NCI-H2171 (cell line): ENCODE data around the gene DCANP1.

Experiments used
- DNase-seq: peaks from one replicate; lab custom pipeline; 2025; lab: John Stamatoyannopoulos, UW

Gene DCANP1

DNA sequence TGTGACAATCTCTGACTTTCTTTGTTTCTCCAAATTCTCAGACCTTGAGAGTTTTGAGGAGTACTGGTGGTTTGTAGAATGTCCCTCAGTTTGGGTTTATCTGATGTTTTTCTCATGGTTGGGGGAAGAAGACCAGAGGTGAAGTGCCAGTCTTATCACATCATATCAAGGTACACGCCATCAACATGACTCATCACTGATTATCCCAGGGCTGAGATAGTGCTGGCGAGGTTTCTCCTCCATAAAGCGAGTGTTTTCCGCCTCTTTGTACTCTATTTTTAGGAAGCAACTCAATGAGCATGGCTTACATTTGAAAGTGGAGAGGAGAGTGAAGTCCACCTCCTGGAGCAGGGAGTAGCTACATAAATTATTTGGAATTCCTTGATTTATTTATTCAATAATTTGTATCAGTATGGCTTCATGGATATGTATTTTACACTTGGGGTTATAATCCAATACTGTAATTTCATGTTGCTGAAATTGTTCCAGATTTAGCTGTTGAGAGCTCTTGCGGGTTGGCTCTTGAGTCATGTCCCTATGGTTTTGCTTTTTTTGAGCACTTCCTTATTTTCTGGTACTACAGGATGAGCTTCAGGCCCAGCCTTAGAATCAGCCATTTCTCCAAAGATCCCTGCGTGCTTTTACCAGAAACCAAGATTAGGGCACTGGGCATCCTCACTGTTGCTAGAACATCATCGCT lies 23.9 kb downstream of the DCANP1 start:
- no peak for DNase-seq

DNA sequence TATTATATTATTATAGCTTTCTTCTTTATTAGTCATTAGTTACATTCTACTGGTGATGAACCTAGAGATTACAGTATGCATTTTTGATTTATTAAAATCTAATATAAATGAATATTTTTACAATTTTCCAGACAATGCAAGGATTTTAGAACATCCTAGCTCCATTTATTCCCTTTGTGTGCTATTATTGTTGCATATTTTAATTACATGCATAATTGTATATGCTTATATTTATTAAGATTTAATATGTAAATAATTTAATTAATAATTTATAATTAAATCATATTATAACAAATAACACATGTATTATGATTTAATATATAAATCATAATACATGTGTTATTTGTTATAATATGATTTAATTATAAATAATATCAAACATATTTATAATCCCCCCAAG lies 24.7 kb downstream of the DCANP1 start:
- no peak for DNase-seq

- DNase-seq: no peak
Measured at GRCh38 chr5:135417083-135417482, 30.1 kb downstream of the DCANP1 start.

- DNase-seq: no peak
Measured at GRCh38 chr5:135405082-135405481, 42.1 kb downstream of the DCANP1 start.

- no peak for DNase-seq
Measured at GRCh38 chr5:135402031-135402430, 45.1 kb downstream of the DCANP1 start.

DNA sequence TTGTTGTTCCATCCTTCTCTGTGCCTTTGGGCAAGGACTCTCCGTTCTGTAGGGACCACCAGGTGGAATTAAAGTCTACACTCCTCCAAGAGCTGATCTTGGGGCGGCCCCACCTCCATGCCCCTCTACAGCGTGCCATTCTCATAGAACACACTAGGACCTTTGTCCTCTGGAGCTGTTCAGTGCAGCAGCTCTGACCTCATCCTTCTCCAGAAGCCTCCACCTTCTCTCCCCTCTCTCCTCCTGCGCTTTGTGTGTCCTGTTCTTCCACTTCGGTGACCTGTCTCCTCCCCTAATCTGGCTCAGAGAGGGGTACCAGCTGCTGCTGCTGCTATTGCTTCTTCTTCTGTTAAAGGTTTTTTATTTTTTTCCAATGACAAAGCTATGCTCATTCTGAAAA lies 46.3 kb downstream of the DCANP1 start:
- DNase-seq: peak; percentile 32

DNA sequence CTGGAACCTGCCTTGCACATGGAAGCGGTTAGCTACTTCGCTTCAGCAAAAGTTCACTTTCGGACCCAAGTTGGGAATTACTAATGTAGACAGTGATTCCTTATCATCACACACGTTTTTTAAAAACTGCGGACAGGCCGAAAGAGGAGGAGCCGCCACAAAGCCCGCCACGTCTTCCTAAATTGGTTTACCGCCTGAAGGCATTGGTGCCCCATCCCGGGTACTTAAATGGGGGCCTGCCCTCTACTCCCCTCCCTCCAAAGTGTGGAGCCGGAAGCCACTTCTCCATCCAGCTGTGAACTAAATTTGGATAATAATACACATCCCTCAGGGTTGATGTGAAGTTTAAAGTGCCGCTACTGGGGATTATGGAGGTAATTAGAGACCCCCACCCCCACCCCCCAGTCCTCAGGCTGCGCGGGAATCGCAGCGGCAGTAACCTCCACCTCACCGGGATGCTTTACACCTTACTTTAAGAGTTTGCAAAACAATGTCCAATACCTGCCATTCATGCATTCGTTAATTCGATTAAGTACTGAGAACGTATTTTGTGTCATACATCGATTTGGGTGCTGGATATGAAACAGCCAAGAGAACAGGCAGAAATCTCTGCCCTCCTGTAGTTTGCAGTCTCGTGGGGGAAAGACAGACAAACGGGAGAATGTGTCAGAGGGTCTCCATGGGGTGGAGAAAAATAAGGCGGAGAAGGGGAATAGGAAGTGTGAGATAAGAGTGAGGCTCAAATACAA lies 47.2 kb downstream of the DCANP1 start:
- no peak for DNase-seq

DNA sequence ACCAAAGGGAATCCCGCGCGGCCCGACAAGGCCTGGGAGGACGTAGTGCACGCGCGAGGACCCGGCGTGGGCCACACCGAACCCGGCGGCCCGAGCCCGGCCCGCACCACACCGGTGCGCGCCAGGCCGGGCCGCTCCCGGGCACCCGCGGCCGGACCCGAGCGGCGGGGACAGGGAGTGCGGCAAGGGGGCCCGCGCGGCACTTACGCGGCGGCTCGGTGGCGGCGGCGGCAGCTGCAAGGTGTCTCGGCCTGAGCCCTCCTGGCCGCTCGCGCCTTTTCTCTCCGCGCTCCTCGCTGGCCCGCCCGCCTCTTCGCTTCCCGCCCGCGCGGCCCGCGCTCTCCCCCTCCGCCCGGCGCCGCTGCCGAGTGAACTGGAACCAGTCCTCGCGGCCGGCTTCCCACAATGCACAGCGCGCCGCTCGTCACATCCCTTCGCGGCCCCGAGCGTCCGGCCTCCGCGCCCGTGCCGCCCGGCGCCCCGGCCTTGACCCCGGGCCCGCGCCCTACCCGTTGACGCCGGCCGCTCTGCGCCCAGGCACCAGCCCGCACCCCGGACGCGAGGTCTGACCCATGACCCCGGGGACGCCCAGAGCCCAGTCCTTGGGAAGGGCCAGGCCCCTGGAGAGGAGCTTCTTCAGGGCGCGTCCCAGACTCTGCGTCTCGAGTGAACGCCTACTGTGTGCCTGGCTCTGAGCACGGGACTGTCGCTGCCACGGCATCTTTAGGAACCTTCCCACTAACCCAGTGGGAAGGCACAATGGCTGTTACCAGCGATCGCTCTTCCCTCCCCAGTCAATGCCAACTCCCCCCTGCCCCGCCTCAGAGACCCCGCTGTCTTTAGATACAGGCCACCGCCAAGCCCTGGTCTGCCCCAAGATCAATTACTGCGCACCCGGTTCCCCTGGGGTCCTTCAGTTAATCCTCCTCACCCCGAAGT lies 48.0 kb downstream of the DCANP1 start, which contains the start of gene MACROH2A1:
Gene MACROH2A1 (minus strand): TSS at position 377 of the 939 bp plus-strand sequence. CDS start 10,138 bp downstream, outside the sequence.
- DNase-seq: peak; percentile 56

DNA sequence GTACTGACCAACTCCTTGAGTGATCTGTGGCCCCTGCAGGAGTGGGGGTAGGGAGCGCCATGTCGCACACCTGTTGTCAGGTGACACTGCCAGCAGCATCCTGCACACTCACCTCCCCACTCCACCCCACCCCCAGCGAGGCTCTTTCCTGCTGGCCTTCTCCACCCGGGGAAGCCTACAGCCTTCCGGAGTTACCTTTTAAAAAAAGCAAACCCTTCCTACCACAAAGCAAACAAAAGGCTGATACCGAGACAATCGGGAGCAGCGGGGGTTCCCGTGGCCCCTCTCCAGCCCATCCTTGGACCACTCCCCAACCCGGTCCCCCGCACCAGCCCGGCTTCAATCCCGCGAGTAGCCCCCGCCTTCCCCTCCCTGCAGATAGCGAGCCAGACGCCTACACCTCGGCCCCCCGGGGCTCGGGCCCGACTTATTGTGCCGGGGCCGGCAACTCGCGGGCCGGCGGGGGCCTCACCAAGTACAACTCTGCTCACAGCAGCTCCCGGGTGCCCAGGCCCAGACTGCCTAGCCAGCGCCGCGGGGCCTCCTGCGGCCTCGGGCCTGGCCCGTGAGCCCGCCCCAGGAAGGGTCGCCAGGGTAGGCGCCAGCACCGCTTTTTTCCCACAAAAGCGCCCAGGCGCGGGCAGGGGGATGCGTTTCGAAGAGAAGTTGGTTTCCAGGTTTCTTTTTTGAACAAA lies 48.8 kb downstream of the DCANP1 start:
- peak; percentile 11 for DNase-seq

GRCh38 chr5:135397084-135397483 lies 50.1 kb downstream of the DCANP1 start:
- DNase-seq: no peak

DNA sequence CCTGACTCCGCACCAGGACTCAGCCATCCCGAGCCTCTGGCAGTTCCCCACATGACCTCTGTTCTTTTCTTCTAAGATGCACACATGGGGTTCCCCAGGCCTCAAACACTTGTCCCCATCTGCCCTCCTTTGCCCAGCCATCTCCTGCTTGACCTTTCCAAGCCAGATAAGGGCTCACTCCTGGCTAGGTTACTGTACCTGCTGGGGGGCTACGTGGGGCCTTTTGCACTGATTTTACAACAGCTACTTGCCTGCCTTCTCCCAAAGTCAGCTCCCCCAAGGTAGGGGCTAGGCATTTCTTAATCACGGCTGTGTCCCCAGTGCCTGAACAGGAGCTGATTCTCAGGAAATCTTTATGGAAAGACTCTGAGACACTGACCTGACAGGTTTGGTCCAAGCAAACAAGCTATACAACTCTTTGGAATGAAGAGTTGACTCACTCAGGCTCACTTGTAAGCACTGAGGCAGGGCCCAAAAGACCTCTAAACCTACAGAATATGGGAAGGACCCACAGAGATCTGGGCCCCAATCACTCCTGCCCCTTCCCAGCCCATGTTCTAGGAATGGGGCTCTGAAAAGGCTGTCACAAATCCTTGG lies 50.6 kb downstream of the DCANP1 start:
- no peak for DNase-seq

DNA sequence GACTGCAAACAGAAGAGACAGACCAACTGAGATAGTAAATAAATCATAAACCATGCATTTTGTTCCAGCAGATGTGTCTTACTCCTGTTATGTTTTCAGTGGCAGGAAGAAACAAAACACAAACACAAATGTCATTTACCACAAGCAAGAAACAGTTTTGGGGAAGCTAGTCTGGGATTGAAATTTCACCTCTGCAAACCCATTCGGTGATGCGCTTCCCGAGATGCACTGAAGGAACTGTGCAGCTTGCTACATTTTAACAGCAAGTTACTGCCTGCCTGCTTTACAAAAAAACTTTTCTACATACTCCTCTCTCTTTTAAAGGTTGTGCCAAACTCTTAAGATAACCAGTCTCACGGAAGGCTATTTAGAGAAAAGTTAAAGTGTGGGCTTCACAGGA lies 51.3 kb downstream of the DCANP1 start:
- no peak for DNase-seq

GRCh38 chr5:135395451-135395850 lies 51.7 kb downstream of the DCANP1 start:
- no peak for DNase-seq
